Gastroesophageal sphincter (tissue), 3 donors: ENCODE data around the gene HCFC1.

Experiments
- CTCF ChIP-seq, 4 experiments: fragments of 200-600 bp in 2 of 4; fragments of 450-650 bp in 2 of 4; sonication (generic) in 1 of 4; IDR thresholded peaks; one replicate each; pipeline ENCODE4 v1.5.1; 2017 to 2019; ENCODE audit warnings: antibody characterized with exemption in 4 of 4, mild to moderate bottlenecking in 2 of 4, moderate library complexity in 2 of 4
- EP300 ChIP-seq: sonication (generic); formaldehyde crosslinking; IDR thresholded peaks from one replicate; pipeline ENCODE4 v1.6.1; 2017; ENCODE audit warnings: antibody characterized with exemption, mild to moderate bottlenecking

GRCh38 chrX:153905481-153906095 lies 66.0 kb downstream of the HCFC1 start:
- TF ChIP-seq EP300 = no peak
- TF ChIP-seq CTCF (IDR thresholded peaks at IDR 0.05) = no peak
